Tongue (tissue), 2 donors: ENCODE measurements around the gene GK2. TPM values are rescaled to one million over a fixed set of nuclear protein-coding genes. Genes with fewer than 3 reads are reported as not detected.

Experiments used
- DNase-seq: peaks from one replicate; pipeline ENCODE4 v3.0.0-alpha.2; 2015
- total RNA-seq: library from RNA; depleted of rRNA; stranded (reverse); fragments of >200 nt; gene quantifications from one replicate; pipeline ENCODE4 v1.2.3, GENCODE V29; 2014

Gene GK2
- not detected for total RNA-seq

DNA sequence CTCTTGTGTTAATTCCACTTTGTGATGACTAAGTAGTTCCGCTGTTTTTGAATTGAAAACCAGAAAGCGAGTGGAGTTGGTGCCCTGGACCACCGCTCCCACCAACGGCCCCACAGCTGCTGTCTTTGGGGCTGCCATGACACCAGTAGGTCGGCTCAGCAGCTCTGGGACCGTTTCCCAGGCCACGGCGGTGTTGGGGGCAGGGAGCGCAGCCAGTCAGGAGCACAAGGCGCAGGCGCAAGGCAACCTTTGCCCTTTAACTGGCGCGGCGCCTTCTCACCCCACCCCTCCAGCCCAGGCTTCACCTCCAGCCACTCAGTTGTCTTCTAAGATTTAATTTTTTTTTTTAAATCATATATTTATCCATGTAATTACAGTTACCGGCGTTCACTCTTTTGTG is at the start of gene GK2:
Gene GK2 (minus strand): TSS at position 166 of the 400 bp plus-strand sequence. CDS start 28 bp downstream, at position 138.
- DNase-seq: no peak

DNA sequence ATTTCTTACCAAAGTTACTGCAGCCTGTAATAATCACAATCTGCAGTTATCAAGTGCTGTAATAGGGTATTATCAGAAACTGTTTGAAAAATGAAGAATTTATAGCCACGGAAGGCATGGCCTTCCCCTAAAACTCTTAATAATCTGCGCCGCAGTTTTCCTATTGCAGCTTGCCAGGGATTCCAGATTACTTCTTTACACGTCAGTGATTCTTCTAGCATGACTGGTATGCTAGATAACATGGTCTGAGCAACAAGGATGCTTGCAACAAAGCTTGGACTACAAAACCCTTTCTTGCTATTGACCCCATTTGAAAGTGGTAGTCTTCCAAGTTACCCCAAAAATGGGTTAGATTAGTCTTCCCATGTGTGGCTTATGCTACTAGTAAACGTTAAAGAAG is 47.2 kb upstream of the GK2 start:
- no peak for DNase-seq

DNA sequence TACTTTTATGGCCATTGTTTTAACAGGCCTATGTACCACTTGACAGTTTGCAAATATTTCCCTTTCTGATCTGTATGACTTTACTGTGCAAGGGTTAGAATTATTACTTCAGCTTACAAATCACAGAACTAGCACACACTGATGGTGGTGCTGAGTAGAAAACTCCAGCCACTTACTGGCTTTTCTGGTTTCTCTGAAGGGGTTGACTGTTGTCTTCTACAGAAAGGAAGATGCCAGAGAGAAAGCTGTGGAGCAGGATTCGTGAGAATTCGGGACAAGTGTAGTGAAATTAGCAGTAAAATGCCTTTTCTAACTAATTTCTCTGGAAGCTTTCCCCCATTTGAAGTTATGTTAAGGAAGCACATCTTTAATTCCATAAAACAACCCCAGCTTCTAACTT is 46.6 kb upstream of the GK2 start:
- DNase-seq: no peak

DNA sequence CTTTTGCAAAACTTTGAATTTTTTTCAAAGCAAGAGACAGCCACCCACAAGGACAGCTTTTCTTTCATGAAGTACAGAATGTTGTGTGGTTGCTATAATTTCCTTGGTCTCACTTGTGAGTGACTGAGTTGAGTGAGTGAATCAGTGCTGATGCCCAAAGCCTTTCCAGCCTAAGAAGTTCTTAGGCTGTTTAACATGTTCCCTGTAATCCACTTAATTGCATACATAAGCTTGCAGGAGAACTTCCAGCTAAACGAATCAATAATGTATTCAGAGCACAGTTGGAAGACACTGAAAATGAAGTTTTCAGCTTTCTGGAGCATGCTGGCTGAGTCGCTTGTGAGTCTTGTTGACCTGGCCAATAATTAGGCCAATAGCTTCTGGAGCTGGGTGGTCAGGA is 42.0 kb upstream of the GK2 start:
- no peak for DNase-seq

DNA sequence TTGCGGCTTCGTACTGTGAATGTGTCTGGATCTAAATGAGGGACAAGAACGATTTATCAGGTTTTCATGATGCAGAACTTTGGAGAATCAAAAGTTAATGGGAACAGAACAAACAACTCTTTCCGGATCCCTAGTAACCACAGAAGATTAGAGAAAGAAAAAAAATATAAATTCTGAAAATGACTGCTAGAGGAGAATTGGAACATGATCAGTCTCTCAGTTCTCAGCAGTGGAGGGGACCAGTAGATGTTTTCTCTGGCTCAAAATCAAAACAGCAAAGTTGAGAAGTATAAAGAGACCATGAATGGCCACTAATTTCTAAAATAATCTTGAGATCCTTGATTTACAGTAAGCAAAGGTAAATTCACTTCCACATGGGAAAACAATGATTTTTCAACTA is 38.1 kb upstream of the GK2 start:
- DNase-seq: no peak

DNA sequence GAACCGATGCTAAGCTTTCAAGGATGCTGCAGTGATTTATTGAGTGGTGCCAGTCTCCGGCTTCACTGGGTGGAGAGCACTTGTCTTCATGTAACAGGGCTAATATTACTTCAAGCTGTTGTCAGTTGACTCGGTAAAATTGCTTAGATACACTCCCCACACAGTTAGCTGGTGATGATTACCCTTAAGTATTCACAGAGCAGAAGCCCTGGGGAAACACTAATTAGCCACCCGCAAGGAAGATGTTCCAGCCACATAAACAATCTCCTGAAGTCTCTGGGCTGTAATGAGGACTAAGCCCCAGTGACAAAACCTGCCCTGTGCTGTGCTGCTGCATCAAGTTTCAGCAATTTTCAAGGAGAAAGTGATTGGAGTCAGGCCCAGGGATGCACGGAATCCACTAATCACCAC is 37.3 kb upstream of the GK2 start:
- peak; percentile 53 for DNase-seq

DNA sequence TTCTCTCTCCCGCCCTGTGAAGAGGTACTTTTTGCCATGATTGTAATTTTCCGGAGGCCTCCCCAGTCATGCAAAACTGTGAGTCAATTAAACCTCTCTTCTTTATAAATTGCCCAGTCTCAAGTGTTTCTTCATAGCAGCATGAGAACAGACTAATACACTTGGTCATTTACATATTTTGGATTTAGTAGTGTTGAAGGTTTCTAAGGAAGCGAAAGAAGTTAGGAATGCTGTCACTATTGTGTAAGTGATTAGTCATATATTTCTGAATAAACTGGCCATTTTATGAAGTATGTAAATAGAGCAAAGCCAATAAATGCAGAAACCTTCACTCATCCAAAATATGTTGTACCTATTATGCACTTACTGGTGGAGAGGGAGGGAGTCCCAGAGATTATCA is 34.4 kb upstream of the GK2 start:
- no peak for DNase-seq

DNA sequence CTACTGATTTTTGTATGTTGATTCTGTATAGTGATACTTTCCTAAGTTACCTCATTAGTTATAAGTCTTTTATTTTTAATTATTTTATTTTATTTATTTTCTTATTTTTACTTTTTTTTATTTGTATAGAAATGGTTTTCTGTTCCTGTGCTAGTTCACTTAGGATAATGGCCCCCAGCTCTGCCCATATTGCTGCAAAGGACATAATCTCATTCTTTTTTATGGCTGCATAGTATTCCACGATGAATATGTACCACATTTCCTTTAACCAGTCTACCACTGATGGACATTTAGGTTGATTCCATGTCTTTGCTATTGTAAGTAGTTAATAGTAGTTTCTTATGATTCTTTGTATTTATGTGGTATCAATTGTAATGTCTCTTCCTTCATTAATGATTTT is 31.5 kb upstream of the GK2 start:
- DNase-seq: no peak

DNA sequence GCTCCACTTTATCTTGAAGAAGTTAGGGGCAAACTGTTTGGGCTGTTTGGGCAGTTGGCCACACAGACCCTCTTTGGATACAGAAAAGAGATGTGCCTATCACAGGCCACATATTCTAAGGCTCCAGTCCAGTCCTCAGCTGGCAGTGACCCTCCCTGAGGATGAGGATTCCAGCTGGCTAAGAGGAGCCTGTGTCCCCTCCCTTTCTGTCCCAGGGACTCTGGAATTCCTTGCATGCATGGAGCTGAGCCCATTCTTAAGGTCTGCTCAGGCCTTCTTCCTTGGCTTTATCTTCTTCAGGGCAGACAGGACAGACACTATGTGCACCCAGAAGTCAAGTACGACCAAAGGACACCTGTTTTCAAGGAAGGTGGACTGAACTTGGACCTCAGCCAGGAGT is 23.8 kb upstream of the GK2 start:
- DNase-seq: no peak

DNA sequence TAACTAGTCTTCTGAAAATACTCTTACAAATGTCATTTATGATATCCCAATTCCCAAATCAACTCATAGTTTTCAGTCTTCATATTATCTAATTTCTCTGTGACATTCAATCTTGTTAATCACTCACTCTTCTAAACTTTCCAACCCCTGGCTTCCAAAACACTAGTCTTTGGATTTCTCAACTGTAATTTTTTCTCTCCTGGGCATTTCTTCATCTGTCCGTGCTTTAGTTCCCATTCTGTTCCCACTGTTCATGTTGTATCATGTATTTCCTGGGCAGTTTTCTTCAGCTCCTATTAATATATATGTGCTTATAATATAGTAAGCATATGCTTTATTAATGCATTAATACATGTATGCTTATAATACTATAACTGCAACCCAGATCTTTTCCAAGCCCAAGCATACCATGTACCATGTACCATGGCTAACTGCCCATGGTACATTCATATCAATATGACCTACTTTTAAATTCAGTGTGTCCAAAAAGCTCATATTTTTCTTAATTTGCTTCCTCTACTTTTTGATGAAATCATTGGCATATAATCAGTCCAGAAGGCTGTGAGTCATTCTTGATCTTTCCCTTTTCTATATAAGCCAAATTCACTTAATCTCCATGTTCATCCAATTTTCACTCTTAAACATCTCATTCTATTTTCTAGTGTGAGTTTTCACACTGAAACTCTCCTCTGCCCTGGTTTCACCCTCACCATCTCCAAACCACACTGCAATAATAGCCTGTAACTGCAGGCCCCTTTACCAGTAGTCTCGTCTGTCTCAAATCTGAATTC is 21.3 kb upstream of the GK2 start:
- peak; percentile 66 for DNase-seq

DNA sequence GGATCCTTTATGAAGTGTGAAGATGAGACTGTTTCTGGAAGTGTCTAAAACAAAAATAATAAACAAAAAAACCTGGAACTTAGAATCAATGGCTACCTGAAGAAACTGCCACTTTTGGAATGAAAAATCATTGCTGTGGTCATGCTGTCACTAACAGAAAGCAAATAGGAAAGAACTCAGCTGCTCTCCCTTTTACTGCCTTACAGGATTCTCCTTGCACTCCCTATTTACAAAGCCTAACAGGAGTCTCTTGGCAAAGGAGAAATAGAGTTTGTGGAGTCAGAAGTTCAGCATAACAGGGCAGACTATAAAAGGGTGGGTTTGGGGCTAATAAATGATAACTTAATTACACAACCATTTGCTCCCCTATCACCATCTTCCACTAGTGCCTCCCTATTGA is 19.0 kb upstream of the GK2 start:
- DNase-seq: no peak

DNA sequence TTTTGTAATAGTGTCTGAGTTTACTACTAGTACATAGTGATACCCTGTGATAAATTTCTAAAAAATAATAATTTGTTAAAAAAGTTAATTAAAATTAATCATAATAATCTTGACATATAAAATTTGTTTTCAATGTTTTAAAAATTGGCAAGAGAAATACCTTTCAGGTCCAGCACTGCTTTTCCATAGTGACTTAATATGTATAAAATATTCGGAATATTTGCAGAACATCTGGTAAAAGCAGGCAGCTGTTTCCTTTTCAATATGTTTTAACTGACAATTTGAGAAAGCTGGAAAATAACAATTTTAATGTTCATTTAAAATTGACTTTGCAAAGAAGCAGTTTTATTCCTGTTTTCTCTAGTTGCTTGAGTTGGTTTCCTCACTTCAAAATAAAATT is 17.6 kb upstream of the GK2 start:
- peak; percentile 40 for DNase-seq

DNA sequence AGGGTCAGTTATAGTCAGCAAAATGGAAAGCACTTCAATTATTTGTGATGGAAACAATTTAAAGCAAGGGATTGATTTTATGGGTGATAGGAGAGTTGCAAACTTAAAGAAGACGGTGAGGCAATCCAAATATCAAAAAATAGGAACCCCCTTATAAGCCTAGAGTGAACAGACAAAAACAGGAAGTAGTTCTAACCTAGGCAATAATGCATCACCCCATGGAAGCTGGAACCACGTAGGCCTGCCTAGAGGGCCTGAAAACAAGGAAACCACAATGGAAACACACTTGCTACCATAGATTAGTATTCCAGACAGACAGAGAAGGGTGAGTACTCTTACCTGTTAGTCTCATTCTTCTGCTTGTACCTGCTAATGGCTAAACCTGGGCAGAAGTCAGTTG is 13.5 kb upstream of the GK2 start:
- no peak for DNase-seq

DNA sequence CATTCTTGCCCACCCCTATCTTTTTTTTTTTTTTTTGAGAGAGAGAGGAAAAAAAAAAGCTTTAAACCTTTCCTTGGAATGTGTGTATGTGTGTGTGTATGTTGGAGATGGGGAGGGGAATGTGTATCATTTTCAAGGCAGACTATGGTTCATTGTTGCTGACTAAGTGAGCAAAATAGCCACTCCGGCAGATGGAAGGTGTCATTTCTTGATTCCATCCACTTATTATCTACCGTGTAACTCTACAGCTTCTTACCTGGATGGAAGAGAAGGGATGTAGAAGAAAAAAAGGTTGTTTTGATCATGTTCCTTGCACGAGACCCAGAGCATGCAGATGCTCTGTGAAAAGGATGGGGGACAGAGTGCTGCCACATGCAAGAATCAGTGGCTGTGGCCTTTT is 5.9 kb upstream of the GK2 start:
- DNase-seq: no peak

DNA sequence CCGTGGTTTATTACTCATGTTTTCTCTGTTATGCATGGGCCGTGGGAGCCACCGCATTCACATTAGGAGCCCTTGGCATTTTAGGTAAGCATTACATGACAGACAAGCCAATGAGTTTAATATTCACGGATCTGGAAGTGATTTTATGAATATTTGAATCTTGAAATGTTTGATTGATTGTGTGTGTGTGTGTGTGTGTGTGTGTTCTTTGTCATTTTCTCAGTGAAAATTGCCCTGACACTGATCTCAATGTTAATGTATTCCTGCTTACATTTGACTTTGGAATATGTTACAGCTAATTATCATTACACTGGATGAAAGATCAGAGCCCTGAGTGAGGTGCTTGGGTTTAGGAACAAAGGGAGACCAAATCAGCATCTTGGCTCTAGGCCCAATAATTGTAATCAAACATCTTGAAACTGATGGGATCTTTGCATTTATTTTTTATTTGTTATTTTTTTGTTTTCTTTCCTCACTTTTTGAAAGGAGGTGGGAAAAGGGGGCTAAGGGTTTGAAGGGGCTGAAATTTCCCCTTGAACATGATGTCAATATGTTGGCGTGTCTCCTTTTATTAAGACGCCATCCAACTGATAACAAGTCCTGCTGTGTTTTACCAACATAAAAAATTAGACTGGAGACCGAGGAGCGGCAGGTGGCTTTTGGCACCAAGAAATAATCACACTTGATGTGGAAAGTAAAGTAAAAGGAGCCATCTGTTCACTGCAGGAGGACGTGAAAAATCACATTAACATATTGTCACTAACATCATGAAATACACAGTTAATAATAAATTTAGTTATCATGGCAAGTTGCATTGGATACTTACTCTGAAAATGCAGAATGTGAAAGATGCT is 5.2 kb upstream of the GK2 start:
- no peak for DNase-seq

DNA sequence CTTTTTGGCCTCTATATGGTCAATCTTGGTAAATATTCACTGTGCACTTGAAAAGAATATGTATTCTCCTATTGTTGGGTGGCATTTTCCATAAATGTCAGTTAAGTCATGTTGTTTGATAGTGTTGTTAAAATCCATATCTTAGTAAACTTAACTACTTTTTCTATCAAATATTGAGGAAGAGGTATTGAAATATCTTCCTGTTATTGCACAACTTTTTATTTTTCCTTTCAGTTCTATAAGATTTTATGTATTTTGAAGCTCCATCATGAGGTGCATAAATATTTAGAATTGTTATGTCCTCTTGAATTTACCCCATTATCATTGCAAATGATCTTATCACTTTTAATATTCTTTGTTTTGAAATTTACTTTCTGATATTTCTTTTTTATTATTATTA is 3.4 kb downstream of the GK2 start:
- DNase-seq: no peak

DNA sequence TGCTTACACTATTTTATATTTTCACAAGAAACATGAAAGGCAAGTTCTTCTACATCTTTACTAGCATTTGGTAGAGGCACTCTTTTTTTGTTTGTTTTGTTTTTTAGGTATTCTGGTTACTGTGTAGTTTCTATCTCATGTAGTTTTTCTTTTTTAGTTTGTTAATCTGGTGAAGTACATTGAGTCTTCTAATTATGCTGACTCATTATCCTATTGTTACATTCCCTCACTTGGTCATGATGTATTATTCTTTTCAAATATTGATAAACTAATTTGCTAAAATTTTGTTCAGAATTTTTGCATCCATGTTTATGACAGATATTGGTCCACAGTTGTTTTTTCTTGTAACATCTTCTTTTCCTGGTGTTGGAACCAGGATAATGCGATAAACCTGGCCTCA is 4.7 kb downstream of the GK2 start:
- DNase-seq: no peak

DNA sequence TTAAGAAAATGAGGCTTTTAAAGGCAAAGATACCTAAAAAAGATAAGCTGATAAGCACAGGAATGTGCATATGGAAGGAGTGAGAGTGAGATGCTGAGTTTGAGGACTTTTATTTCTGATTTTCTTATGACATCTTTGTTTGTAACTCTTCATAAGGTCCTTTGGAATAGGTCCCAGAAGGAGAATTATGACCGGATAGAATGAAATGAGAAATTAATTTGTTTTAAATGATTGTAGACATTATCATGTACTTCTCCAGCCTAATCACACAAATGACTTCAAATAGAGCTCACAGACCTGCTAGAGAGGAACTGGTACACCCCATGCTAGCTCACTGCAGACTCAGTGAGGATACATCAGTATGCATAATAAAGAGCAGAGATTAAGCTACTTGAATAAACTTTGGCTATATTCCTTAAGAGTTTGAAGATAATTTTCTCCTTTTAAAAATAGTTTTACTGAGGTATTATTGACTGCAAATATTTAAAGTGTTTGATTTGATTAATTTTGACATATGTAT is 5.6 kb downstream of the GK2 start:
- no peak for DNase-seq

DNA sequence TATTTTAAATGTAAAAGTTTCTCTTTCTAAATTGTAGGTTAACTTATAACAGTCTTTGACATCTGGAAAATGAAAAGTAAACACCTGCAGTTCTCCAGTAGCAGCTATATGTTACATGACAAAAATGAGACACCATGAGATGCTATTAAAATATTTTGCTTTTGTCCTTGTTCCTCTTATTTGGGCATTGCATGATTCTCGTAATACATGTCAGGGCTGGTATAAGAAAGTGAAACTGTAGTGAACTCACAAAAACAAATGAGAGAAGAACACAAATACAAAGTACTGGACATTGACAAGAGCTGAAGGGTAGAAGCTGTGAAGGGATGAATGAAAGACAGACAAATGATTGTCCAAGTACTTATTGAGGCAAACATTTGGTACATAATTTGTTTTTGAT is 9.0 kb downstream of the GK2 start:
- DNase-seq: no peak

DNA sequence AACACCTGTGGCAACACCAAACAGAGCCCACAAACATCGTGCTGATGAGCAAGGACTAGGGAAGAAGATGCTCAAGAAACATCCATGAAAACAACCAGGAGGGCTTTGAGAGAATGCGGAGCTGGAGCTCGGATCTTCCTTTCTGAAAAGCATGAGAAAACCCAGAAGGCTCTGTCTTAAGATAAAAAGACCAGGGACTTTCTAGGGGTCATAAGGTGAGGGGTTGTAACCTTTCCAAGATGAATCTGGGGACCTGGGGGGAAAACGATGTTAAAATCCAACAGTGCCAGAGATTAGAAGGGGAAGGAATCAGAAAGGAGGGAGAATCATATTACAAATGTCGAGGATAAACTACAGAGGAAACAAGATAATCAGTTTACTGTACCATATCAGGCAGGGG is 10.1 kb downstream of the GK2 start:
- DNase-seq: no peak

DNA sequence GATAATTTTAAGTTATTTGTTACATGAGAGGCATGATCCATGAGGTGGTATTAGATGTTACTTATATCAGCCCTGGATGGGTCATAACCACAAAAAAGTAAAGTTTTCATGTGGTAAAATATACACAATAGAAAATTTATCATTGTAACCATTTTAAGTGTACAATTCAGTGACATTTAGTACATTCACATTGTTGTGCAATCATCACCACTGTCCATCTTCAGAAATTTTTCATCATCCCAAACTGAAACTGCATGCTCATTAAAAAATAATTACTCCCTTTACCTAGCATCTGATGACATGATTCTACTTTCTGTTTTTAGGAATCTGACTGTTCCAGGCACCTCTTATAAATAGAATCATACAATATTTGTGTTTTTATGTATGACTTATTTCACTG is 11.2 kb downstream of the GK2 start:
- DNase-seq: no peak

DNA sequence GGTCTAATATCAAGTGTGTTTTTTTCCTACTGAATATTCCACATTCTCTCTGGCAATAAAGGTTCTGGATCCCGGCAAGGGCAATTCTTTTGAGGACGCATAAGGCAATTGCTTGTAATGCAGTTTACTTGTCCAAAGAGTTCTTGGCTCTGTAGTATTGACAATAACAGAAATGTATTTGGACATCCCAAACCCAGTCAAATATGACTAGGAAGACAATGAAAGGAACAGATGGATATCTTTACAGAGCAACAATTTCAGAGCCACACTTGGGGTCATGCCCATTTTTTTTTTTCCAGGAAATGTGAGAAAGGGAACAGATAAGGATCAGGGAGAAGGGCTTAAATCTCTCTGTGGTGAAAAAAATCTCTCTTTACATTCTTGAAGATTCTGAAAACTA is 12.2 kb downstream of the GK2 start:
- peak; percentile 14 for DNase-seq

DNA sequence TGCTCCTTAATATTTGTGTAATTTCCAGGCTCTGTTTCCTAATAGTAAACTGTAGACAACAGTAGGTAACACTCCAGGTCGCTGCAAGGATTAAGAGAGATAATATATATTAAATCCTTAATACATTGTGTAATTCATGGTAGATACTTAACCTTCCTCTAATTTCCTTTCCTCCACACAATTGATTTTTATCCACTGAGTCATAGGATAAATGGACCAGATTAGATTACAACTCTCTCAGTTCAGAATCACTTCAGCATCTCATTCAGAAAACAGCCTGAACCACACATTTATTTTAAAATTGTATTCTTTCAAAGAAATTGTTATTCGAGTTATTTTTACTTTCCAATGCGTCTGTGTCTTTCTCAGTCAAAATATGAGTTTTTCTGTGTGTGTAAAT is 17.1 kb downstream of the GK2 start:
- no peak for DNase-seq

DNA sequence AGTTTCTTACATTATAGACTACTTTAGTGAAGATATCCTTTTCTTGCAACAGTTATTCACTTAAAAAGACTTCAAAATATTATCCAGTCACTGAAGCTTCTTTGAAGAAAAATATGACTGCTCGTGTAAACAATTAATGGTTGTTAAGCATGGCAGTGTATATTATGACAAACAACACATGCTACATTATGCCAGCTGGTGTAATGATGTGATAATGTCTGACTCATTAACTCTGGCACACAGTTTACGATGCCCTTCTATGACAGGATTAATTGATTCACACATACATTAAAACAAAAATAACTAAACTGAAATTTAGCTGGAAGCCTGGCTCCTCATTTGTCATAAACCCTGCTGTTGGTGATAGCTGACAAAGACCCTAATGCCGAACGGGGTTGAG is 22.4 kb downstream of the GK2 start:
- peak; percentile 3 for DNase-seq
